Liver (tissue), 9 donors: ENCODE measurements around the gene MXRA5. TPM values are rescaled to one million over a fixed set of nuclear protein-coding genes. Genes with fewer than 3 reads are reported as not detected.
"Not testable (repeated sequence)": the region's sequence is repeated elsewhere in the genome, so short reads cannot be mapped to it uniquely, and the experiment has no call there.

ENCODE experiments used
- DNase-seq: peaks from one replicate; pipeline ENCODE4 v3.0.0-alpha.2; 2017; ENCODE audit warnings: low spot score
- H3K27ac ChIP-seq, 2 donors: one replicate each; pipeline ENCODE4 v1.7.0; 2013; ENCODE audit warnings: inconsistent platforms in 2 of 2, low read length in 2 of 2, control low read depth in 1 of 2, low read depth in 1 of 2, mild to moderate bottlenecking in 1 of 2
- H3K27me3 ChIP-seq, 4 donors: one replicate each; pipeline versions ENCODE4 v1.6.1 to v1.7.0; 2013; ENCODE audit warnings: low read length in 3 of 4, inconsistent platforms in 1 of 4, mild to moderate bottlenecking in 1 of 4, moderate library complexity in 1 of 4; ENCODE audit not compliant: control insufficient read depth in 4 of 4, insufficient read depth in 4 of 4
- H3K36me3 ChIP-seq, 4 donors: one replicate each; pipeline versions ENCODE4 v1.6.1 to v1.7.0; 2013; ENCODE audit warnings: low read length in 3 of 4, mild to moderate bottlenecking in 3 of 4, low read depth in 1 of 4, moderate library complexity in 1 of 4; ENCODE audit not compliant: control insufficient read depth in 4 of 4, insufficient read depth in 3 of 4
- H3K4me1 ChIP-seq, 4 donors: one replicate each; pipeline versions ENCODE4 v1.6.1 to v1.7.0; 2013; ENCODE audit warnings: low read length in 3 of 4, mild to moderate bottlenecking in 3 of 4, moderate library complexity in 1 of 4; ENCODE audit not compliant: control insufficient read depth in 4 of 4, insufficient read depth in 4 of 4
- H3K4me3 ChIP-seq, 3 donors: one replicate each; pipeline versions ENCODE4 v1.6.1 to v1.7.0; 2013; ENCODE audit warnings: low read length in 3 of 3, control low read depth in 1 of 3, low read depth in 1 of 3, mild to moderate bottlenecking in 1 of 3
- H3K9ac ChIP-seq, 2 donors: one replicate each; pipeline ENCODE4 v1.7.0; 2013; ENCODE audit warnings: low read length in 2 of 2, mild to moderate bottlenecking in 2 of 2, moderate library complexity in 2 of 2, control low read depth in 1 of 2, low read depth in 1 of 2
- H3K9me3 ChIP-seq, 4 donors: one replicate each; pipeline versions ENCODE4 v1.6.1 to v1.7.0; 2013; ENCODE audit warnings: low read length in 3 of 4; ENCODE audit not compliant: control insufficient read depth in 4 of 4
- EGR1 ChIP-seq, 2 donors: IDR thresholded peaks; 2 replicates each; pipeline ENCODE4 v1.6.1; 2016 to 2018; ENCODE audit warnings: antibody characterized with exemption in 2 of 2, low read depth in 2 of 2
- FOXA1 ChIP-seq: IDR thresholded peaks from 2 replicates; pipeline ENCODE4 v1.6.1; 2016; ENCODE audit warnings: antibody characterized with exemption
- FOXA2 ChIP-seq: IDR thresholded peaks from 2 replicates; pipeline ENCODE4 v1.6.1; 2016; ENCODE audit warnings: antibody characterized with exemption
- GABPA ChIP-seq, 2 donors: IDR thresholded peaks in 1 of 2; conservative IDR thresholded peaks in 1 of 2; 2 replicates each; pipeline ENCODE4 v1.6.1; 2016; ENCODE audit warnings: antibody characterized with exemption in 2 of 2, mild to moderate bottlenecking in 1 of 2, moderate library complexity in 1 of 2
- HNF4A ChIP-seq, 2 donors: conservative IDR thresholded peaks; 2 replicates each; pipeline ENCODE4 v1.6.1; 2016; ENCODE audit warnings: antibody characterized with exemption in 2 of 2, mild to moderate bottlenecking in 2 of 2
- HNF4G ChIP-seq: IDR thresholded peaks from 2 replicates; pipeline ENCODE4 v1.6.1; 2016; ENCODE audit warnings: antibody characterized with exemption
- JUND ChIP-seq, 2 donors: IDR thresholded peaks; 2 replicates each; pipeline ENCODE4 v1.6.1; 2016; ENCODE audit warnings: antibody characterized with exemption in 2 of 2
- NR2F2 ChIP-seq: IDR thresholded peaks from 2 replicates; pipeline ENCODE4 v1.6.1; 2016; ENCODE audit warnings: antibody characterized with exemption
- RAD21 ChIP-seq, 2 donors: IDR thresholded peaks; 2 replicates each; pipeline ENCODE4 v1.6.1; 2016; ENCODE audit warnings: antibody characterized with exemption in 2 of 2, mild to moderate bottlenecking in 2 of 2
- RXRA ChIP-seq, 2 donors: IDR thresholded peaks; 2 replicates each; pipeline ENCODE4 v1.6.1; 2017 to 2018; ENCODE audit warnings: antibody characterized with exemption in 2 of 2, mild to moderate bottlenecking in 1 of 2
- SP1 ChIP-seq: IDR thresholded peaks from 2 replicates; pipeline ENCODE4 v1.6.1; 2018; ENCODE audit warnings: antibody characterized with exemption, mild to moderate bottlenecking
- TAF1 ChIP-seq: conservative IDR thresholded peaks from 2 replicates; pipeline ENCODE4 v1.6.1; 2016; ENCODE audit warnings: antibody characterized with exemption, mild to moderate bottlenecking
- YY1 ChIP-seq: IDR thresholded peaks from 2 replicates; pipeline ENCODE4 v1.6.1; 2016; ENCODE audit warnings: antibody characterized with exemption, mild to moderate bottlenecking
- WGBS: extraction: QIAGEN DNeasy Blood & Tissue Kit; methylation state at CpG from one replicate; pipeline ENCODE4 v1.1.7; 2013; 5-methylcytosine and 5-hydroxymethylcytosine counted together
- polyA plus RNA-seq, 2 donors: library from polyadenylated mRNA; stranded (reverse) in 1 of 2; unstranded in 1 of 2; fragments of 200-250 nt in 1 of 2; fragments of >200 nt in 1 of 2; fragmentation: Nextera tagmentation in 1 of 2; extraction: Ambion mirVana in 1 of 2; gene quantifications; one replicate each; pipeline versions ENCODE4 v1.2.1 to v1.2.3, GENCODE V29; 2013 to 2015
- total RNA-seq, 2 donors: library from RNA; depleted of rRNA; stranded (reverse); fragments of >200 nt; gene quantifications; one replicate each; pipeline ENCODE4 v1.2.3, GENCODE V29; 2014
- TF ChIP-seq, protein P1 (sequence below): fragments of 150-350 bp; IDR thresholded peaks from 2 replicates; pipeline ENCODE4 v1.5.1; 2017; ENCODE audit warnings: improper control_type of control experiment, low read depth, low read length; ENCODE audit not compliant: missing input control
- TF ChIP-seq, protein P2 (sequence below): IDR thresholded peaks from 2 replicates; pipeline ENCODE4 v1.6.1; 2016; ENCODE audit warnings: antibody characterized with exemption, mild to moderate bottlenecking
- TF ChIP-seq, protein P3 (sequence below): IDR thresholded peaks from 2 replicates; pipeline ENCODE4 v1.6.1; 2016; ENCODE audit warnings: antibody characterized with exemption
- TF ChIP-seq, protein P4 (sequence below): IDR thresholded peaks from 2 replicates; pipeline ENCODE4 v1.6.1; 2016; ENCODE audit warnings: antibody characterized with exemption
- TF ChIP-seq, protein P5 (sequence below): IDR thresholded peaks from 2 replicates; pipeline ENCODE4 v1.6.1; 2016; ENCODE audit warnings: antibody characterized with exemption
- donor health status: healthy.
- donor health status: healthy.
- donor health status: healthy.
- donor health status: healthy.
- donor health status: healthy.

The MXRA5 gene
- total and polyA plus RNA-seq, 4 donors, result 0.32 to 1.3 (median 1.1) TPM

DNA sequence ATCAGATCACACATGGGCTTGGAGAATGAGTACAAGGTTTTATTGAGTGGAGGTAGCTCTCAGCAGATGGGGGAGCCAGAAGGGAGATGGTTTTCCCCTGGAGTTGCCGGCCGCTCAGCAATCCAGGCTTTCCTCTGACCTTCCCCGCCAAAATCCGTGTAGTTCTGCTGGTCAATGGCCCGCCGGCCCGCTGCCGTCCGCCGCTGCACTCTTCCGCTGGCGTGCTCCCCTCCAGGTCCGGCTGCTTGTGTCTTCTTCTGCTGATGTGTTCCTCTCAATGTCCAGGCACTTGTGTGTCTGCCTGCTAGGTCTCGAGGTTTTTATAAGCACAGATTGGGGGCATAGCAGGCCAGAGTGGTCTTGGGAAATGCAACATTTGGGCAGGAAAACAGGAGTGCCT, 14.4 kb upstream of the MXRA5 start:
- WGBS, result 79% methylated on average over 14 of the region's 14 CpGs
- H3K36me3 ChIP-seq, result no peaks in the 10 kb centered on the region
- H3K27ac ChIP-seq, result no peak overlapping the region
- H3K27me3 ChIP-seq, result no peaks in the 10 kb centered on the region
- TF ChIP-seq, protein P1, sequence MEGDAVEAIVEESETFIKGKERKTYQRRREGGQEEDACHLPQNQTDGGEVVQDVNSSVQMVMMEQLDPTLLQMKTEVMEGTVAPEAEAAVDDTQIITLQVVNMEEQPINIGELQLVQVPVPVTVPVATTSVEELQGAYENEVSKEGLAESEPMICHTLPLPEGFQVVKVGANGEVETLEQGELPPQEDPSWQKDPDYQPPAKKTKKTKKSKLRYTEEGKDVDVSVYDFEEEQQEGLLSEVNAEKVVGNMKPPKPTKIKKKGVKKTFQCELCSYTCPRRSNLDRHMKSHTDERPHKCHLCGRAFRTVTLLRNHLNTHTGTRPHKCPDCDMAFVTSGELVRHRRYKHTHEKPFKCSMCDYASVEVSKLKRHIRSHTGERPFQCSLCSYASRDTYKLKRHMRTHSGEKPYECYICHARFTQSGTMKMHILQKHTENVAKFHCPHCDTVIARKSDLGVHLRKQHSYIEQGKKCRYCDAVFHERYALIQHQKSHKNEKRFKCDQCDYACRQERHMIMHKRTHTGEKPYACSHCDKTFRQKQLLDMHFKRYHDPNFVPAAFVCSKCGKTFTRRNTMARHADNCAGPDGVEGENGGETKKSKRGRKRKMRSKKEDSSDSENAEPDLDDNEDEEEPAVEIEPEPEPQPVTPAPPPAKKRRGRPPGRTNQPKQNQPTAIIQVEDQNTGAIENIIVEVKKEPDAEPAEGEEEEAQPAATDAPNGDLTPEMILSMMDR, result no peak
- TF ChIP-seq, protein P2, sequence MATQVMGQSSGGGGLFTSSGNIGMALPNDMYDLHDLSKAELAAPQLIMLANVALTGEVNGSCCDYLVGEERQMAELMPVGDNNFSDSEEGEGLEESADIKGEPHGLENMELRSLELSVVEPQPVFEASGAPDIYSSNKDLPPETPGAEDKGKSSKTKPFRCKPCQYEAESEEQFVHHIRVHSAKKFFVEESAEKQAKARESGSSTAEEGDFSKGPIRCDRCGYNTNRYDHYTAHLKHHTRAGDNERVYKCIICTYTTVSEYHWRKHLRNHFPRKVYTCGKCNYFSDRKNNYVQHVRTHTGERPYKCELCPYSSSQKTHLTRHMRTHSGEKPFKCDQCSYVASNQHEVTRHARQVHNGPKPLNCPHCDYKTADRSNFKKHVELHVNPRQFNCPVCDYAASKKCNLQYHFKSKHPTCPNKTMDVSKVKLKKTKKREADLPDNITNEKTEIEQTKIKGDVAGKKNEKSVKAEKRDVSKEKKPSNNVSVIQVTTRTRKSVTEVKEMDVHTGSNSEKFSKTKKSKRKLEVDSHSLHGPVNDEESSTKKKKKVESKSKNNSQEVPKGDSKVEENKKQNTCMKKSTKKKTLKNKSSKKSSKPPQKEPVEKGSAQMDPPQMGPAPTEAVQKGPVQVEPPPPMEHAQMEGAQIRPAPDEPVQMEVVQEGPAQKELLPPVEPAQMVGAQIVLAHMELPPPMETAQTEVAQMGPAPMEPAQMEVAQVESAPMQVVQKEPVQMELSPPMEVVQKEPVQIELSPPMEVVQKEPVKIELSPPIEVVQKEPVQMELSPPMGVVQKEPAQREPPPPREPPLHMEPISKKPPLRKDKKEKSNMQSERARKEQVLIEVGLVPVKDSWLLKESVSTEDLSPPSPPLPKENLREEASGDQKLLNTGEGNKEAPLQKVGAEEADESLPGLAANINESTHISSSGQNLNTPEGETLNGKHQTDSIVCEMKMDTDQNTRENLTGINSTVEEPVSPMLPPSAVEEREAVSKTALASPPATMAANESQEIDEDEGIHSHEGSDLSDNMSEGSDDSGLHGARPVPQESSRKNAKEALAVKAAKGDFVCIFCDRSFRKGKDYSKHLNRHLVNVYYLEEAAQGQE, result no peak
- no peak for TF ChIP-seq NR2F2
- TF ChIP-seq HNF4A (conservative IDR thresholded peaks at IDR 0.05), result no peak
- TF ChIP-seq JUND (IDR thresholded peaks at IDR 0.05), result no peak
- TF ChIP-seq, protein P3, sequence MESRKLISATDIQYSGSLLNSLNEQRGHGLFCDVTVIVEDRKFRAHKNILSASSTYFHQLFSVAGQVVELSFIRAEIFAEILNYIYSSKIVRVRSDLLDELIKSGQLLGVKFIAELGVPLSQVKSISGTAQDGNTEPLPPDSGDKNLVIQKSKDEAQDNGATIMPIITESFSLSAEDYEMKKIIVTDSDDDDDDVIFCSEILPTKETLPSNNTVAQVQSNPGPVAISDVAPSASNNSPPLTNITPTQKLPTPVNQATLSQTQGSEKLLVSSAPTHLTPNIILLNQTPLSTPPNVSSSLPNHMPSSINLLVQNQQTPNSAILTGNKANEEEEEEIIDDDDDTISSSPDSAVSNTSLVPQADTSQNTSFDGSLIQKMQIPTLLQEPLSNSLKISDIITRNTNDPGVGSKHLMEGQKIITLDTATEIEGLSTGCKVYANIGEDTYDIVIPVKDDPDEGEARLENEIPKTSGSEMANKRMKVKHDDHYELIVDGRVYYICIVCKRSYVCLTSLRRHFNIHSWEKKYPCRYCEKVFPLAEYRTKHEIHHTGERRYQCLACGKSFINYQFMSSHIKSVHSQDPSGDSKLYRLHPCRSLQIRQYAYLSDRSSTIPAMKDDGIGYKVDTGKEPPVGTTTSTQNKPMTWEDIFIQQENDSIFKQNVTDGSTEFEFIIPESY, result no peak
- TF ChIP-seq EGR1 (IDR thresholded peaks at IDR 0.05; ENCODE audit: low read depth in 2 of 2), result no peak
- TF ChIP-seq HNF4G, result no peak
- TF ChIP-seq GABPA (IDR thresholded peaks at IDR 0.05 in 1 of 2, conservative IDR thresholded peaks at IDR 0.05 in 1 of 2), result no peak
- TF ChIP-seq, protein P4, sequence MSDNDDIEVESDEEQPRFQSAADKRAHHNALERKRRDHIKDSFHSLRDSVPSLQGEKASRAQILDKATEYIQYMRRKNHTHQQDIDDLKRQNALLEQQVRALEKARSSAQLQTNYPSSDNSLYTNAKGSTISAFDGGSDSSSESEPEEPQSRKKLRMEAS, result no peak
- TF ChIP-seq TAF1, result no peak
- TF ChIP-seq SP1, result no peak
- TF ChIP-seq FOXA1, result no peak
- TF ChIP-seq FOXA2, result no peak
- TF ChIP-seq RXRA (IDR thresholded peaks at IDR 0.05), result no peak
- no peak for TF ChIP-seq RAD21 (IDR thresholded peaks at IDR 0.05)
- TF ChIP-seq YY1, result no peak
- TF ChIP-seq, protein P5, sequence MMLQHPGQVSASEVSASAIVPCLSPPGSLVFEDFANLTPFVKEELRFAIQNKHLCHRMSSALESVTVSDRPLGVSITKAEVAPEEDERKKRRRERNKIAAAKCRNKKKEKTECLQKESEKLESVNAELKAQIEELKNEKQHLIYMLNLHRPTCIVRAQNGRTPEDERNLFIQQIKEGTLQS, result no peak
- no peaks in the 10 kb centered on the region for H3K9me3 ChIP-seq
- no peak overlapping the region for H3K9ac ChIP-seq
- no peak overlapping the region for H3K4me3 ChIP-seq
- no peak for DNase-seq
- no peaks in the 10 kb centered on the region for H3K4me1 ChIP-seq

DNA sequence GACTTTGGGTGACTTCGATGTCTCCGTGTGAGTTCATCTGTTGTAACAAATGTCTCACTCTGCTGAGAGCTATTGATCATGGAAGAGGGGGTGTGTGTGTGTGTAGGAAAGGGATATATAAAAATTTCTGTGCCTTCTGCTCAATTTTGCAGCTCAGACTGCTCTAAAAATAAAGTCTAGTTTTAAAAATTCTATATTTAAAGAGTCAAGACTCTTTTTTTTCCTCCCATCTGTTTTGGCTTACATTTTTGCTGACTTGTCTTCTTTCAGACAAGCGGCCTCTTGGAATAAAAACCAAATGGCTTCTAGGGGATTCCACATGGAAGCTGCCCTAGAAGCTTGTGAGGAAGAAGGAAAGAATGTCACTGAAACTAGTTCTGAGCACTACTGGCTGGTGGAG, 6.3 kb upstream of the MXRA5 start:
- WGBS, result 84% methylated on average over 3 of the region's 3 CpGs
- H3K27ac ChIP-seq, H3K9me3 ChIP-seq, DNase-seq, H3K4me1 ChIP-seq, H3K9ac ChIP-seq, H3K27me3 ChIP-seq, H3K36me3 ChIP-seq, H3K4me3 ChIP-seq: not testable (repeated sequence)
